Upper lobe of left lung (tissue), 6 donors: Measurements from ENCODE around the gene GPSM1. TPM values are rescaled to one million over a fixed set of nuclear protein-coding genes. Genes with fewer than 3 reads are reported as not detected.

ENCODE experiments used
- ATAC-seq, 2 donors: fragments of 200-7000 bp; cut with Tn5 transposase; one replicate each; pipeline ENCODE4 v1.9.1; 2022; ENCODE audit warnings: mild to moderate bottlenecking in 2 of 2, moderate library complexity in 2 of 2; ENCODE audit not compliant: low FRiP score in 2 of 2
- DNase-seq, 2 donors: peaks; one replicate each; pipeline ENCODE4 v3.0.0-alpha.2; 2019 to 2020
- H3K27ac ChIP-seq, 4 donors: fragments of 200-600 bp; sonication (generic); one replicate each; pipeline ENCODE4 v1.5.1; 2016 to 2019
- H3K27me3 ChIP-seq, 4 donors: fragments of 200-600 bp; sonication (generic); one replicate each; pipeline ENCODE4 v1.5.1; 2017 to 2019
- H3K36me3 ChIP-seq, 4 donors: fragments of 200-600 bp; sonication (generic); one replicate each; pipeline ENCODE4 v1.5.1; 2016 to 2019
- H3K4me1 ChIP-seq, 4 donors: fragments of 200-600 bp; sonication (generic); one replicate each; pipeline ENCODE4 v1.5.1; 2018 to 2019
- H3K4me3 ChIP-seq, 4 donors: fragments of 200-600 bp; sonication (generic); one replicate each; pipeline ENCODE4 v1.5.1; 2017 to 2019; ENCODE audit warnings: mild to moderate bottlenecking in 2 of 4, moderate library complexity in 1 of 4
- H3K9me3 ChIP-seq, 4 donors: fragments of 200-600 bp; sonication (generic); one replicate each; pipeline ENCODE4 v1.5.1; 2018 to 2019
- CTCF ChIP-seq, 6 experiments: fragments of 450-650 bp in 4 of 6; fragments of 200-600 bp in 2 of 6; sonication (generic) in 2 of 6; IDR thresholded peaks; one replicate each; pipeline ENCODE4 v1.5.1; 2016 to 2019; ENCODE audit warnings: antibody characterized with exemption in 6 of 6
- EP300 ChIP-seq, 4 donors: sonication (generic); formaldehyde crosslinking; IDR thresholded peaks; one replicate each; pipeline ENCODE4 v1.5.1; 2017; ENCODE audit warnings: antibody characterized with exemption in 4 of 4, control low read depth in 2 of 4
- POLR2A ChIP-seq, 4 donors: fragments of 450-650 bp; IDR thresholded peaks; one replicate each; pipeline ENCODE4 v1.5.1; 2016 to 2017; ENCODE audit warnings: antibody characterized with exemption in 4 of 4, mild to moderate bottlenecking in 2 of 4
- POLR2AphosphoS5 ChIP-seq, 2 donors: sonication (generic); formaldehyde crosslinking; IDR thresholded peaks; one replicate each; pipeline ENCODE4 v1.5.1; 2017; ENCODE audit warnings: antibody characterized with exemption in 2 of 2
- WGBS, 2 donors: methylation state at CpG; one replicate each; pipeline ENCODE4 v1.1.5; 2017 to 2018; 5-methylcytosine and 5-hydroxymethylcytosine counted together
- total RNA-seq, 6 donors: library from RNA; depleted of rRNA in 4 of 6; stranded (reverse); fragments of >200 nt in 4 of 6; gene quantifications; one replicate each; pipeline versions ENCODE4 v1.1.0 to v1.2.1, GENCODE V29; 2016 to 2021
- donor health status: DM: no; HTN: no; CAD: no; lungs with moderate emphysema.
- donor health status: DM: no; HTN: yes; CAD: no; lungs with severe emphysema.

GPSM1 gene
- total RNA-seq, 6 donors from 2014 or later, result 10.0 to 78.6 (median 24.2) TPM

- no peaks in the 10 kb centered on the region for H3K4me1 ChIP-seq
- H3K27ac ChIP-seq, result no peak overlapping the region
- H3K27me3 ChIP-seq, result no peaks in the 10 kb centered on the region
- DNase-seq (peak in 1 of 2 donors; percentile 77), ATAC-seq (no peak)
- 94 to 100% methylated on average over 1 to 18 of the region's 31 CpGs for WGBS, 2 donors
- H3K4me3 ChIP-seq, result no peak overlapping the region
- TF ChIP-seq CTCF (IDR thresholded peaks at IDR 0.05) (no peak), POLR2A (IDR thresholded peaks at IDR 0.05) (no peak), POLR2AphosphoS5 (IDR thresholded peaks at IDR 0.05) (no peak), EP300 (IDR thresholded peaks at IDR 0.05) (no peak)
- H3K36me3 ChIP-seq, result no peaks in the 10 kb centered on the region
- no peaks in the 10 kb centered on the region for H3K9me3 ChIP-seq
These were observed 36.8 kb upstream of the GPSM1 start for GRCh38 chr9:136290508-136291000.

GRCh38 chr9:136291306-136292025 is 35.9 kb upstream of the GPSM1 start:
- Histone ChIP-seq H3K27me3 (no peaks in the 10 kb centered on the region), H3K9me3 (no peaks in the 10 kb centered on the region), H3K36me3 (no peaks in the 10 kb centered on the region), H3K4me1 (no peaks in the 10 kb centered on the region), H3K4me3 (no peak overlapping the region), H3K27ac (no peak overlapping the region)
- ATAC-seq (no peak), DNase-seq (peak in 1 of 2 donors; percentile 57)
- TF ChIP-seq EP300 (IDR thresholded peaks at IDR 0.05) (no peak), POLR2A (IDR thresholded peaks at IDR 0.05) (no peak), CTCF (IDR thresholded peaks at IDR 0.05) (no peak), POLR2AphosphoS5 (IDR thresholded peaks at IDR 0.05) (no peak)
- WGBS, 2 donors, result 79 to 90% methylated on average over 13 to 22 of the region's 22 CpGs

GRCh38 chr9:136292026-136292538 is 35.3 kb upstream of the GPSM1 start:
- Histone ChIP-seq H3K4me3 (no peak overlapping the region), H3K9me3 (no peaks in the 10 kb centered on the region), H3K4me1 (peaks cover 0 to under 1% (median 0%) of the 10 kb centered on the region in 4 donors), H3K36me3 (no peaks in the 10 kb centered on the region), H3K27me3 (no peaks in the 10 kb centered on the region), H3K27ac (no peak overlapping the region)
- 74% methylated on average over 19 of the region's 19 CpGs; no CpG with 5 or more reads in 1 of the 2 donors for WGBS, 2 donors
- no peak for ATAC-seq
- DNase-seq, result peak in 1 of 2 donors; percentile 66
- TF ChIP-seq CTCF (IDR thresholded peaks at IDR 0.05), result no peak
- no peak for TF ChIP-seq EP300 (IDR thresholded peaks at IDR 0.05)
- no peak for TF ChIP-seq POLR2A (IDR thresholded peaks at IDR 0.05)
- no peak for TF ChIP-seq POLR2AphosphoS5 (IDR thresholded peaks at IDR 0.05)

- DNase-seq, result peak in 1 of 2 donors; percentile 80
- no peak for ATAC-seq
- Histone ChIP-seq H3K36me3 (no peaks in the 10 kb centered on the region), H3K27me3 (no peaks in the 10 kb centered on the region), H3K4me1 (peaks cover 0 to 5% (median 0%) of the 10 kb centered on the region in 4 donors), H3K9me3 (no peaks in the 10 kb centered on the region), H3K27ac (no peak overlapping the region), H3K4me3 (no peak overlapping the region)
- TF ChIP-seq POLR2AphosphoS5 (IDR thresholded peaks at IDR 0.05) (no peak), EP300 (IDR thresholded peaks at IDR 0.05) (no peak), POLR2A (IDR thresholded peaks at IDR 0.05) (no peak), CTCF (IDR thresholded peaks at IDR 0.05) (no peak)
- WGBS, 2 donors, result 66 to 73% methylated on average over 20 to 27 of the region's 34 CpGs
These were observed 34.5 kb upstream of the GPSM1 start for GRCh38 chr9:136292591-136293448.
